GM19351 (cell line): Measurements from ENCODE around the gene ZNF473.
"Not testable (repeated sequence)": the region's sequence is repeated elsewhere in the genome, so short reads cannot be mapped to it uniquely, and the experiment has no call there.

Source experiments
- ATAC-seq: cut with Tn5 transposase; IDR thresholded peaks from one replicate; pipeline ENCODE4 v1.9.1; 2021; ENCODE audit warnings: mild to moderate bottlenecking, moderate library complexity; ENCODE audit not compliant: unreplicated experiment

The ZNF473 gene

GRCh38 chr19:50097884-50098283 lies 72.1 kb downstream of the ZNF473 start:
- not testable (repeated sequence) for ATAC-seq

GRCh38 chr19:50098892-50099291 lies 73.1 kb downstream of the ZNF473 start:
- ATAC-seq = not testable (repeated sequence)

- ATAC-seq = not testable (repeated sequence)
Observed at GRCh38 chr19:50099696-50100095, 73.9 kb downstream of the ZNF473 start.

- ATAC-seq = not testable (repeated sequence)
Observed at GRCh38 chr19:50100946-50101345, 75.1 kb downstream of the ZNF473 start.
